Osteocyte (in vitro differentiated cells): Measurements from ENCODE around the gene MED13L. TPM values are rescaled to one million over a fixed set of nuclear protein-coding genes. Genes with fewer than 3 reads are reported as not detected.

Source experiments
- DNase-seq: peaks from one replicate; pipeline ENCODE4 v3.0.0; 2021; ENCODE audit warnings: mixed read lengths; ENCODE audit not compliant: unreplicated experiment; ENCODE audit errors: extremely low spot score
- H3K27ac Mint-ChIP-seq: one replicate; pipeline ENCODE4 v1.8.0; 2021; ENCODE audit warnings: mild to moderate bottlenecking, mixed read lengths; ENCODE audit not compliant: unreplicated experiment
- H3K27me3 Mint-ChIP-seq: one replicate; pipeline ENCODE4 v1.8.0; 2021; ENCODE audit warnings: mixed read lengths; ENCODE audit not compliant: unreplicated experiment
- H3K36me3 Mint-ChIP-seq: one replicate; pipeline ENCODE4 v1.8.0; 2021; ENCODE audit warnings: mixed read lengths; ENCODE audit not compliant: unreplicated experiment
- H3K4me1 Mint-ChIP-seq: one replicate; pipeline ENCODE4 v1.8.0; 2021; ENCODE audit warnings: mixed read lengths; ENCODE audit not compliant: unreplicated experiment
- H3K4me3 Mint-ChIP-seq: one replicate; pipeline ENCODE4 v1.8.0; 2021; ENCODE audit warnings: mild to moderate bottlenecking, moderate library complexity, mixed read lengths; ENCODE audit not compliant: unreplicated experiment
- H3K9me3 Mint-ChIP-seq: one replicate; pipeline ENCODE4 v1.8.0; 2021; ENCODE audit warnings: mixed read lengths; ENCODE audit not compliant: unreplicated experiment
- total RNA-seq: library from RNA; stranded (reverse); gene quantifications from 2 replicates; pipeline ENCODE4 v1.2.1, GENCODE V29; 2021
- TF ChIP-seq, protein P1 (sequence below): fragments of 200-600 bp; sonication (generic); IDR thresholded peaks from 2 replicates; pipeline ENCODE4 v1.5.0; 2021; ENCODE audit warnings: antibody characterized with exemption, mild to moderate bottlenecking, moderate library complexity

The MED13L gene
- total RNA-seq, 1 donor from 2014 or later, result 229 TPM

- TF ChIP-seq, protein P1, sequence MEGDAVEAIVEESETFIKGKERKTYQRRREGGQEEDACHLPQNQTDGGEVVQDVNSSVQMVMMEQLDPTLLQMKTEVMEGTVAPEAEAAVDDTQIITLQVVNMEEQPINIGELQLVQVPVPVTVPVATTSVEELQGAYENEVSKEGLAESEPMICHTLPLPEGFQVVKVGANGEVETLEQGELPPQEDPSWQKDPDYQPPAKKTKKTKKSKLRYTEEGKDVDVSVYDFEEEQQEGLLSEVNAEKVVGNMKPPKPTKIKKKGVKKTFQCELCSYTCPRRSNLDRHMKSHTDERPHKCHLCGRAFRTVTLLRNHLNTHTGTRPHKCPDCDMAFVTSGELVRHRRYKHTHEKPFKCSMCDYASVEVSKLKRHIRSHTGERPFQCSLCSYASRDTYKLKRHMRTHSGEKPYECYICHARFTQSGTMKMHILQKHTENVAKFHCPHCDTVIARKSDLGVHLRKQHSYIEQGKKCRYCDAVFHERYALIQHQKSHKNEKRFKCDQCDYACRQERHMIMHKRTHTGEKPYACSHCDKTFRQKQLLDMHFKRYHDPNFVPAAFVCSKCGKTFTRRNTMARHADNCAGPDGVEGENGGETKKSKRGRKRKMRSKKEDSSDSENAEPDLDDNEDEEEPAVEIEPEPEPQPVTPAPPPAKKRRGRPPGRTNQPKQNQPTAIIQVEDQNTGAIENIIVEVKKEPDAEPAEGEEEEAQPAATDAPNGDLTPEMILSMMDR, result no peak
- no peaks in the 10 kb centered on the region for H3K9me3 Mint-ChIP-seq
- H3K27me3 Mint-ChIP-seq, result no peaks in the 10 kb centered on the region
- H3K36me3 Mint-ChIP-seq, result no peaks in the 10 kb centered on the region
- H3K4me1 Mint-ChIP-seq, result peaks cover 66% of the 10 kb centered on the region
- no peak overlapping the region for H3K27ac Mint-ChIP-seq
- no peak for DNase-seq
- H3K4me3 Mint-ChIP-seq, result no peak overlapping the region
These were observed 66.7 kb downstream of the MED13L start for GRCh38 chr12:116210762-116211161.

- Mint-ChIP-seq H3K36me3 (no peaks in the 10 kb centered on the region), H3K4me3 (no peak overlapping the region), H3K9me3 (no peaks in the 10 kb centered on the region), H3K4me1 (peaks cover 66% of the 10 kb centered on the region), H3K27ac (no peak overlapping the region), H3K27me3 (no peaks in the 10 kb centered on the region)
- DNase-seq, result no peak
- TF ChIP-seq, protein P1, result no peak
These were observed 67.4 kb downstream of the MED13L start for GRCh38 chr12:116210131-116210530.

DNA sequence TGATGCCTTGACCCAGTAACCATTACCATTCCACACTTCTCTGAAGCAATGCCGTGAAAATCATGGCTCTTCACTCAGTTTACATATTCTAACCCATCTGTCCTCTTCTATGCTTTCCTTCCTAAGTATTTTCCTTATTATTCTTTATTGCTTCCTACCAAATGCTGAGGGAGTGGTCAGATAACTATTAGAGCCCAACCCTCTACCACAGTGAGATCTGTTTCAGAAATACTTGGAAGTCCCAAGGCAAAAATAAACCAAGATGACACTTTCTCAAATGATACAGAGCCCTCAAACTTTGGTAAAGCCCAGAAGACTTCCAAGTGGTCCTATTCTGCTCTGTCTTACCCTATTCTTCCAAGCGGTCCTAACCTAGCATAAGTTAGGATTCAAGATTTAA, 68.0 kb downstream of the MED13L start:
- H3K27ac Mint-ChIP-seq, result peak overlapping the region; percentile 0
- no peaks in the 10 kb centered on the region for H3K27me3 Mint-ChIP-seq
- H3K4me3 Mint-ChIP-seq, result no peak overlapping the region
- no peak for DNase-seq
- peaks cover 66% of the 10 kb centered on the region for H3K4me1 Mint-ChIP-seq
- TF ChIP-seq, protein P1, result no peak
- H3K9me3 Mint-ChIP-seq, result no peaks in the 10 kb centered on the region
- peaks cover 1% of the 10 kb centered on the region for H3K36me3 Mint-ChIP-seq

DNA sequence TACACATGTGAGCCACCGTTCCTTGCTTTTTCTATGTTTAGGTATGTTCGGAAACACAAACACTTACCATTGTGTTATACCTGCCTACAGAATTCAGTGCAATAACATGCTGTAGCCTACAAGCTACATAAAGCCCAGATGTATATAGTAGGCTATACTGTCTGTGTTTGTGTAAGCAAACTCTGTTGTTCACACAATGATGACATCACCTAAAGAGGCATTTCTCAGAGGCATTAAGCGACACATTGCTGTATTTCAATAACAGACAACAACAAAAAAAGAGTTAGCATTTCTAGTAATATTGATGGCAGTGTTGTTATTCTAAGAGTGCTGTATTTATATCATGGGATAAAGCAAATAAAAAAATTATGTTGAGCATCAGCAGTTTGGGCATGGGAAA, 70.2 kb downstream of the MED13L start:
- no peak overlapping the region for H3K4me3 Mint-ChIP-seq
- H3K9me3 Mint-ChIP-seq, result no peaks in the 10 kb centered on the region
- peaks cover 3% of the 10 kb centered on the region for H3K36me3 Mint-ChIP-seq
- DNase-seq, result no peak
- TF ChIP-seq, protein P1, result no peak
- H3K4me1 Mint-ChIP-seq, result peaks cover 60% of the 10 kb centered on the region
- no peaks in the 10 kb centered on the region for H3K27me3 Mint-ChIP-seq
- no peak overlapping the region for H3K27ac Mint-ChIP-seq

DNA sequence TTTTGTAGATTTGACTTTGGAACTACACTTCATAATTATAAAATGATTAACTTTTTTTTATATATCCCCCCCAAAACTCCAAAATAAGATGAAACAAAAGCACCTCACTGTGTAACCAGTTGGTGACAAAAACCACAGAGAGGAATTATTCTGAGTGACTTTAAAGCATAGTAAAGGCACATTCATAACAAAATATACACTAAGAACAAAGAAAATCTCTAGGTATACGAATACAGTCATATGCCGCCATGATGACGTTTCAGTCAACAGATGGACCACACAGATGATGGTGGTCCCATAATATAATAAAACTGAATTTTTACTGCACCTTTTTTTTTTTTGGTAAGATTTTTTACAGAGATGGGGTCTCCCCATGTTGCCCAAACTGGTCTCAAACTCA, 70.7 kb downstream of the MED13L start:
- Mint-ChIP-seq H3K27ac (no peak overlapping the region), H3K27me3 (no peaks in the 10 kb centered on the region), H3K4me1 (peaks cover 62% of the 10 kb centered on the region), H3K9me3 (no peaks in the 10 kb centered on the region), H3K4me3 (no peak overlapping the region), H3K36me3 (peaks cover 3% of the 10 kb centered on the region)
- DNase-seq, result no peak
- TF ChIP-seq, protein P1, result no peak
